HG03439 (cell line): ENCODE data around the gene SPN.
A peak's percentile ranks its signal among the peaks of the same experiment; 100 is the strongest.
"Not testable (repeated sequence)": the region's sequence is repeated elsewhere in the genome, so short reads cannot be mapped to it uniquely, and the experiment has no call there.

ENCODE experiments used
- ATAC-seq: cut with Tn5 transposase; IDR thresholded peaks from one replicate; pipeline ENCODE4 v1.9.1; 2021; ENCODE audit warnings: mild to moderate bottlenecking, moderate library complexity; ENCODE audit not compliant: unreplicated experiment

SPN gene

DNA sequence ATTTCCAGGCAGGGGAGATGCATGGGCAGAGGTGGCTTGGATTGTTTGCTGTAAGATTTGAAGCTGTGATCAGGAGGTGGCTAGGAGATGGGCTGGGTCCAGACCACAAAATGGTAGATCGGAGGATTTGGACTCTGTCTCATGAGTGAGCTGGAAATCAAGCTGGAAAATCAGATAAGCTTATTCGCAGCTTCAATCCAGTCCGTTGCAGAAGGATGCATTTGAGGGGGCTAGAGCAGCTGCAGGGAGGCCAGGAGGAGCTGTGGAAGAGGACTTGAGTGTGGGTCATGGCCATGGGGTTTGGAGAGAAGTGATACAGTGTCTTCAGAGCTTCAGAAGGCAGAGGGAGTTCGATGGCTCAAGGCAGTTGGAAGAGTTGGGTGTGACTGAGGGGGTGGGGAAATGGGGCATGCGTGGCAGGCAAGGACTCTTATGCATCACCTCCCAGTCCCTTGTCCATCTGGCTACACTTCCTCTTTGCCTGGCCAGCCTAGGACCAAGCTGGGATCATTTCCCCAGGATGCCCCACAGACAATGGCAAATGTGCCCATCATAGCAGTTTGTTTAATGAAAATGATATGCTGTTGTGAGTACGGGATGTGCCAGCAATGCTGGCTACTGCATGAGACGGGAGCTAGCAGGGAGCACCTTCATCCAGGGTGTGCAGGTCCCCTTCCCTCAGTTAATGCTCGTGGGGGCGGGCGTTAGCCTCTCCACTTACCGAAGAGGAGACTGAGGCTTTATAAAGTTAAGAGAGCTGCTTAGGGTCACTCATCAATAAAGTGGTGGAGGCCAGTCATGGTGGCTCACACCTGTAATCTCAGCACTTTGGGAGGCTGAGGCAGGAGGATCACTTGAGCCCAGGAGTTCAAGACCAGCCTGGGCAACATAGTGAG lies 36.5 kb downstream of the SPN start:
- ATAC-seq: no peak

- ATAC-seq: no peak
These were observed 37.4 kb downstream of the SPN start for GRCh38 chr16:29700253-29700987.

DNA sequence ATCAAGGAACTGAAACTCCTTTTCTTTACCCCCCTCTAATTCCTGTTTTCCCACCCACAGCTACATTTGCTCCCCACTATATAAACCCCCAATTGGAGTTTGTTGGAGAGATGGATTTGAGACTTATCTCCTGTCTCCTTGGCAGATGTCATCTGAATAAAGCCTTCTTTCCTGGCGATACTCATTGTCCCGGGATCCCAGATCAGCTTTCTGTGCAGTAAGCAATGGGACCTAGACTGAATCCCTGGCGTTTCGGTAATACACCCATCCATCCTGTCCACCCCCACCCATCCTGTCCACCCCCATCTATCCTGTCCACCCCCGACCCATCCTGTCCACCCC lies 38.1 kb downstream of the SPN start:
- ATAC-seq: no peak

GRCh38 chr16:29702269-29702668 lies 39.2 kb downstream of the SPN start:
- peak; percentile 10 for ATAC-seq

GRCh38 chr16:29705030-29705429 lies 42.0 kb downstream of the SPN start:
- no peak for ATAC-seq

- ATAC-seq: not testable (repeated sequence)
These were observed 44.1 kb downstream of the SPN start for GRCh38 chr16:29707160-29707559.

DNA sequence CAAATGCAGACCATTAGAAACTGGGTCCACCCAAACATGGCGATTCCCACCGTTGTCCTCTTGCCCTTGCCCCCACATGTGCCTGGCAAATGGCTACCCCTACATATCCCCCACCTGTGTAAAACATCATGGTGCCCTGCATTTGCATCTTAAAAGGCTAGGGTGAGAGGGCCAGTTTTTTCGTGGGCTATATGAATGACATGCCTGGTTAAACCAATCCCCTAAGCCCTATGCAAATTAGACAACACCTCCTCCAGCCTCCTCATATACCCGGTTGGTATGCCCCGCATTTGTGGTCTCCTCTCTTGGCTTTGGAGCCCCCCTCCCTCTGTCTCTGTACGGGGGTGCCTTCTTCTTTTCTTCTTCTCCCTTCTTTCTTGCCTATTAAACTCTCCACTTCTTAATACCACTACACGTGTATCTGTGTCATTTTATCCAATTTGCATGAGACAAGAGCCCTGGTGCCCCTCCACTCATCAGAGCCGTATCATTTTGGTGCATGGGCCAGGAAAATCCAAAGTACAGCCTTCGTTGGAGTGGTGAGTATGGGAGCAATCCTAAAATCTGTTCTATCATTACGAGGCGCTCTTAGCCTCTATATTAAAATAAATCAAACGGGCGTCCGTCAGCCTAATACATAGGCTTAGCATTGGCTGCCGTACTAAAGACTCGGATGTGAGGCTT lies 46.0 kb downstream of the SPN start:
- ATAC-seq: no peak

DNA sequence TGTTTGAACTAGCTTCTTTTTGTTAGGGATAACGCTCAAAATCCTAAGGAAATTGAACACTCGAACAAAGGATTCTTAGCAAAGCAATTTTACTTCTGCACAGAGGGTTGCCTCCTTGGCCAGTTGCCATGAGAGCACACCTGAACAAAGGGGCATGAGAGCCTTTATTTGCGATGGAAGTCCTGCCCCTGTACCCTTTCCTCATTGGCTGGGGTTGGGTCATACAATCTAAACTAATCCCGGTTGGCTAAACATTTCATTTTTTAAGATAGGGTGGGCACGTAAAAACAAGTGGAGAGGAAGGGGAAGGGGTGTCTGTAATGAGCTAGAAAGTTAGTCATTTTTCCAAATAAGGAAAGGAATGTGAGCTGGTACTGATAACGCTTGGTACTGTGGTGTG lies 46.6 kb downstream of the SPN start:
- not testable (repeated sequence) for ATAC-seq

- no peak for ATAC-seq
These were observed 47.5 kb downstream of the SPN start for GRCh38 chr16:29710227-29711219.

- no peak for ATAC-seq
These were observed 49.8 kb downstream of the SPN start for GRCh38 chr16:29712809-29713208.

- ATAC-seq: no peak
These were observed 51.3 kb downstream of the SPN start for GRCh38 chr16:29714396-29714795.

DNA sequence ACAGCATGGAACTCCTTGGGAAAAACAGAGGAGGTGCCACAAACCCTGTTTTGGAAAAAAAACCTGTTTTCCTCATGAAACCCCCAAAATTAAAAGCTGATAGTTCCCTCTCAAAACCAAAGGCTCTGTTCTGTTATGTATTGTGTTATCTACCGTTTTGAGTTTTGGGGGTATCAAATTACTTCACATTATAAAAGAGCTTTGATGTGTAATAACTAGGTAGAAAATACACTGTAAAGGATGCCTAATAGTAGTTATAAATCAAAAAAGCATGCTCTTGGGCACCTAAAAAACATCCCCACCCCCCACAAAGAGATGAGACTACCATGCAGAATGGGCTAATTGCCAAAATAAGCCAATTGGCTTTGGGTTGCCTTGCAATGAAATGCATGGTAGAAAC lies 51.9 kb downstream of the SPN start:
- ATAC-seq: no peak

DNA sequence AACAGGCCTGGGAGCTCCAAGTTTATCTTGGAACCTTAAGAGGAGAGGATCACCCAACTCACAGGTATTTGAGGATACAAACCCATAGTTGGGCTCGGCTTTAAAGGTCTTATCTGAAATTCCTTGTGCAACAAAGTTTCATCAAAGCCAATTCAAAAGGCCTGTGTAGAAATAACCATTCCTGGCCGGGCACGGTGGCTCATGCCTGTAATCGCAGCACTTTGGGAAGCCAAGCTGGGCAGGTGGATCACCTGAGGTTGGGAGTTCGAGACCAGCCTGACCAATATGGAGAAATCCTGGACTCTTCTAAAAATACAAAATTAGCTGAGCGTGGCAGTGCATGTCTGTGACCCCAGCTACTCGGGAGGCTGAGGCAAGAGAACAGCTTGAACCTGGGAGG lies 54.1 kb downstream of the SPN start:
- no peak for ATAC-seq

- no peak for ATAC-seq
These were observed 56.0 kb downstream of the SPN start for GRCh38 chr16:29719063-29719462.
